ENCODE measurements around the gene ADAMTS15.

DNA sequence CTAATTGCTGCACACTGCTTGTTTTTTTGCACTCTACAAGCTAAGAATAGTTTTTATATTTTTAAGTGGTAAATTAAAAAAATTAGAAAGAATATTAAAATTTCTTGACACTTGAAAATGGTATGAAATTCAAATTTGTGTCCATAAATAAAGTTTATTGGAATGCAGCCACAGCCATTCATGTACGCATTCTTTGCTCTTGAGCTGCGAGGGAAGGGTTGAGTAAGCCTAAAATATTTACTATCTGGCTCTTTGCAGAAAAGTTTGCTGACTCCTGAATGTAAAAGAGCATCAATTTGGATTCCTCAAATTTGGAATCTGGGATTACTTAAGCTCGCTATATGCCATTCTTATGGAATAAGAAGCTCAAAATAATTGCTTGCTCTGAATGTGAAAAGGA is 16.6 kb upstream of the ADAMTS15 start:
- TF ChIP-seq POLR2A (IDR thresholded peaks at IDR 0.05), result no peak
- TF ChIP-seq, protein P1, sequence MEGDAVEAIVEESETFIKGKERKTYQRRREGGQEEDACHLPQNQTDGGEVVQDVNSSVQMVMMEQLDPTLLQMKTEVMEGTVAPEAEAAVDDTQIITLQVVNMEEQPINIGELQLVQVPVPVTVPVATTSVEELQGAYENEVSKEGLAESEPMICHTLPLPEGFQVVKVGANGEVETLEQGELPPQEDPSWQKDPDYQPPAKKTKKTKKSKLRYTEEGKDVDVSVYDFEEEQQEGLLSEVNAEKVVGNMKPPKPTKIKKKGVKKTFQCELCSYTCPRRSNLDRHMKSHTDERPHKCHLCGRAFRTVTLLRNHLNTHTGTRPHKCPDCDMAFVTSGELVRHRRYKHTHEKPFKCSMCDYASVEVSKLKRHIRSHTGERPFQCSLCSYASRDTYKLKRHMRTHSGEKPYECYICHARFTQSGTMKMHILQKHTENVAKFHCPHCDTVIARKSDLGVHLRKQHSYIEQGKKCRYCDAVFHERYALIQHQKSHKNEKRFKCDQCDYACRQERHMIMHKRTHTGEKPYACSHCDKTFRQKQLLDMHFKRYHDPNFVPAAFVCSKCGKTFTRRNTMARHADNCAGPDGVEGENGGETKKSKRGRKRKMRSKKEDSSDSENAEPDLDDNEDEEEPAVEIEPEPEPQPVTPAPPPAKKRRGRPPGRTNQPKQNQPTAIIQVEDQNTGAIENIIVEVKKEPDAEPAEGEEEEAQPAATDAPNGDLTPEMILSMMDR (IDR thresholded peaks at IDR 0.05), result no peak
